SK-N-SH (cell line): Measurements from ENCODE around the gene GRM7.

Experiments used
- FOXM1 ChIP-seq: IDR thresholded peaks from 2 replicates; pipeline ENCODE4 v1.4.0; 2012; ENCODE audit warnings: low read depth, mild to moderate bottlenecking
- TF ChIP-seq, protein P1 (sequence below): fragments of 200-600 bp; sonication (generic); IDR thresholded peaks from 2 replicates; pipeline ENCODE4 v1.6.1; 2017; ENCODE audit warnings: antibody characterized with exemption, mild to moderate bottlenecking, moderate library complexity

GRCh38 chr3:7070461-7070860 is 209.5 kb downstream of the GRM7 start:
- TF ChIP-seq, protein P1, sequence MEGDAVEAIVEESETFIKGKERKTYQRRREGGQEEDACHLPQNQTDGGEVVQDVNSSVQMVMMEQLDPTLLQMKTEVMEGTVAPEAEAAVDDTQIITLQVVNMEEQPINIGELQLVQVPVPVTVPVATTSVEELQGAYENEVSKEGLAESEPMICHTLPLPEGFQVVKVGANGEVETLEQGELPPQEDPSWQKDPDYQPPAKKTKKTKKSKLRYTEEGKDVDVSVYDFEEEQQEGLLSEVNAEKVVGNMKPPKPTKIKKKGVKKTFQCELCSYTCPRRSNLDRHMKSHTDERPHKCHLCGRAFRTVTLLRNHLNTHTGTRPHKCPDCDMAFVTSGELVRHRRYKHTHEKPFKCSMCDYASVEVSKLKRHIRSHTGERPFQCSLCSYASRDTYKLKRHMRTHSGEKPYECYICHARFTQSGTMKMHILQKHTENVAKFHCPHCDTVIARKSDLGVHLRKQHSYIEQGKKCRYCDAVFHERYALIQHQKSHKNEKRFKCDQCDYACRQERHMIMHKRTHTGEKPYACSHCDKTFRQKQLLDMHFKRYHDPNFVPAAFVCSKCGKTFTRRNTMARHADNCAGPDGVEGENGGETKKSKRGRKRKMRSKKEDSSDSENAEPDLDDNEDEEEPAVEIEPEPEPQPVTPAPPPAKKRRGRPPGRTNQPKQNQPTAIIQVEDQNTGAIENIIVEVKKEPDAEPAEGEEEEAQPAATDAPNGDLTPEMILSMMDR, result no peak
- TF ChIP-seq FOXM1, result no peak
